Hematopoietic multipotent progenitor cell treated with erythropoietin and hydrocortisone succinate and interleukin-3 and kit ligand, for 6 days (in vitro differentiated cells): ENCODE measurements around the gene MPPED2.

Source experiments
- DNase-seq: peaks from one replicate; pipeline ENCODE4 v3.0.0-alpha.2; 2015

Gene MPPED2, protein sequence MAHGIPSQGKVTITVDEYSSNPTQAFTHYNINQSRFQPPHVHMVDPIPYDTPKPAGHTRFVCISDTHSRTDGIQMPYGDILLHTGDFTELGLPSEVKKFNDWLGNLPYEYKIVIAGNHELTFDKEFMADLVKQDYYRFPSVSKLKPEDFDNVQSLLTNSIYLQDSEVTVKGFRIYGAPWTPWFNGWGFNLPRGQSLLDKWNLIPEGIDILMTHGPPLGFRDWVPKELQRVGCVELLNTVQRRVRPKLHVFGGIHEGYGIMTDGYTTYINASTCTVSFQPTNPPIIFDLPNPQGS

DNA sequence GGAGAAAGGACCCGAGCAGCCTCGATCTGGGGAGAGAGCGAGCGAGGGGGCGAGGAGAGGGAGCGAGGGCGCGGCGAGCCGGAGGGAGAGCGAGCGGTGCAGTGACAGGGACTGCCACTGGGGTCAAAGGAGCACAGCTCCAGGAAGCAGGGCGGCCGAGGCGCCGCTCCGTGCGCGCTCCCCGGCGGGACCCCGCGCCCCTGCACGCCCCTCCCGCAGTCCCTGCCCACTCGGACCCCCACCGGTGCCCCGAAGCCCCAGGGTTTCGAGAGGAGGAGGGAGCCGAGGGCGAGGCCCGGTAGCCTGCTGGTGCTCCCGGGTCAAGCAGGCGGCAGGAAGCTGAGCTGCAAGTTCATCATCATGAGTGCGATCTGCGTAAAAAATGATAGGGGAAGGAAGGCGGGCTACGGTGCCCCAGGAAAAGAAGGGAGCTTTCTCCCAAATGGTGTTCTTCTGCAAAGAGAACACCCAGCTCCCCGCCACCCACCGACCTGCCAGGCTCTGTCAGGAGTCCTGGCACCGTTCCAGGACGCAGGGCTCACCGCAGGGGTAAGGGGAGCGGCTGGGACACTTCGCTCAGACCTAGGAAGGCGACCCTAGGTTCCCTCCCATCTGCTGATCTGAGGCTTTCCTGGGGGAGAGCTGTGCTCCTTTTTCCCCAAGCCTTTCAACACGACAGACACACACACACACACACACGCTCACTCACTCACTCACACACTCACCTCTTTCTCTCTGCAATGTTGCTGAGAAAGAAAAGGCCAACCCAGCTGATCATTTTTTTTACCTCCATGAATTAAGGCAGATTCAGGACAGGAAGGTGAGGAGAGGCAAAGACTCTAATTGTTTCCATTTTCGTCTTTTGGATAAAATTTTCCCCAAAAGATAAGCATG is at the start of gene MPPED2:
MPPED2 (minus strand) TSS at position 103 of the 894 bp plus-strand sequence. CDS start 5,980 bp downstream, outside the sequence.
- peak; percentile 67 for DNase-seq

DNA sequence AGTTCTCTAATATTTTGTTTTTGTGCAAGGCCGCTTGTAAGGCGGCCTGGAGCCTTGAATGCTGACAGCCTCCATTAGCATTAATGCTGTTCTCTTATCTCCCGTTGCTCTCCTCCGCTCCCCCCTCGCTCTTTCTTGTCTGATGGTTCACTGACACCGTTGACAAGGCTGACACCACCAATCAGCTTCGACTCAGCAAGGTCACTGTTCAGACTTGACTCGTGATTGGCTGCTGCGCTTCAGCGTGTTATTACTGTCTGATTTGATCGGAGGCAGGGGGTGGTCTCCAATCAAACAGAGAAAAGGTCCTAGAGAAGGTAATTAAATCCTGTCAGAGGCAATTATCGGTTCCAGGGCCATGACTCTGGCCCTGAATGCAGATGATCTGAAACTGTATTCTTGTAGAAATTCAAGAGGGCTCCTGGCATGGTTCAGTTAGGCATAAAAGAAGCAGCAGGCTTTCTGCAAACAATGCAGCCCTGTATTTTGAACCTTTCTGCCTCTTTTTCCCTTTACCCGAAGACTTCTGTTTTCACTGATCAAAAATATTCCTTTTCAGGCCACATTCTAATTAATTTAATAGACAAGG is 49.3 kb upstream of the MPPED2 start:
- DNase-seq = no peak

DNA sequence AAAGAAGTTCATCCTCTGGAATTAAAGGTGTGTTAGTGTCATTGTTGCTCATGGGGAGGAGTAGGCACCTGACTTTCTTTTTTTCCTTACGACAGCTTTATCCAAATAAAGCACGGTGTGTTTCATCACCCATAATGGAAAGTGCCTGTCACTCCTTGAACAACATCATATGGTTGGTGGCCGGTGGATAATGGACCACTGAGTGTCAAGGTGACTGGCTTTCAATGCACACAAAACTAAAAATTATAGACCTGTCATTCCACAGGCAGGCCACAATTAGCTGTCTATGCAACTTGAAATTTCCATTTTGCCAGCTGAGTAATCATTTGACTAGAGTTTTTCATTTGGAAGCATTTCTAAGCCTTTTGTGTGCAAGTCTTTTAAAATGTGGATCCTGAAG is 45.0 kb upstream of the MPPED2 start:
- DNase-seq = no peak

DNA sequence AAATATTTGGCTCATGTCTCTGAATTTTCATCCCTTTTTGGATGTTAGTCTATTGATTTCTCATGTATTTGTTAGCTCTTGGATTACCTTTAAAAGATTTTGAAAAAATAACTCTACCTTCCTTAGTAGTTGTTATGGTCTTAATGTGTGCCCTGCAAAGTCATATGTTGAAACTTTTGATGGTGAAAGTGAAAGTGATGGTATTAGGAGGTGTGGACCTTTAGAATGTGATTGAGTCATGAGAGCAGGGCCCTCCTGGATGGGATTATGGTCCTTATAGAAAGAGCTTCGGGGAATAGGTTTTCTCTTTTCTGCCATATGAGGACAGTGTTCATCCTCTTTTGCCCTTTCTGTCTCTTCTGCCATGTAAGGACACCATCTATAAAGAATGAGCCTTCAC is 33.6 kb upstream of the MPPED2 start:
- no peak for DNase-seq

DNA sequence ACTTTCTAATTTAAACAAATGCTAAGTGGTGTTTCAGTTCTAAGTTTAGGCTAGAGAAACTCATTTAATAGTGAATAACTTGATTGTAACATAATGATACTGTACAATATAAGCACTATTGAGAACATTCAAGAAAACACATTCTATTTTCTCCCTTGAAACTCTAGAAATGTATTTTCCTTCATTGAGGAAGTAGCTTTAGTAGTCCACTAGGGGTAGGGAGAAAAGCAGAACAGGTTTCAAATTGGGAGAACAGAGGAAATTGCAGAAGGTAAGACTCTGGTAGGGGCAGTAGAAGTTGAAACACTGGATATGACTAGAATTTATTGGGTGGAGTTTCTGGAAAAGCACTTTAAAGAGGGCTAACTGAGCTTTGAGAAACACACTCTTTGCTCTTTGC is 31.6 kb upstream of the MPPED2 start:
- DNase-seq = peak; percentile 1

DNA sequence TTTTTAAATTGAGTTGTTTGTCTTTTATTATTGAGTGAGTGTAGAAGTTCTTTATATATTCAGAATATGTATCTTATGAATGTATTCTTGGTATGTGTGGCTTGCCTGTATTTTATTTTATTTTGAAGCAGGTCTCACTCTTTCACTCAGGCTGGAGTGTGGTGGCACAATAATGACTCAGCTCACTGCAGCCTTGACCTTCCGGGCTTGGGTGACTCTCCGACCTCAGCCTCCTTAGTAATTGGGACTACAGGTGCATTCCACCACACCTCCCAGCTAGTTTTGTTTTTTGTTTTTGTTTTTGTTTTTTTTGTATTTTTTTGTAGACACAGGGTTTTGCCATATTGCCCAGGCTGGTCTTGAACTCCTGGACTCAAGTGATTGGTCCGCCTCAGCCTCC is 24.5 kb upstream of the MPPED2 start:
- DNase-seq = no peak

DNA sequence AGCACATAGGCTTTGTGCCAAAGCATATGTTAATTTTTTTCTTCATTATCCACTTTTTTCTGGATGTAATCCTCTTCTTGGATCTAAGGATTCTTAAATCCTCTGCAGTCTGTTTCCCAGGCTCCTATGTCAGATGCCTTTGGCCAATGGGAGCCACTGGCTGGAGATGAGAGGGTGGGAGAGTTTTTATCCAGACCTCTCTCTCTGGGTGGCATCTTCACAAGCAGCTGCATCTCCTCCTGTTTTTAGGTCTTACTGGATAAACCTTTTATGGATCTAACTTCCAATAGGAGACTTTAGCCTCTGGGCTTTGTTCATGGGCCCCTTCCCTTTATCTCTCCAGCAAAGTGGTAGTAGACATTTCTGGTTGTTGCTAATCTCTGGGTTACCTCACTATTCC is 22.4 kb upstream of the MPPED2 start:
- no peak for DNase-seq

DNA sequence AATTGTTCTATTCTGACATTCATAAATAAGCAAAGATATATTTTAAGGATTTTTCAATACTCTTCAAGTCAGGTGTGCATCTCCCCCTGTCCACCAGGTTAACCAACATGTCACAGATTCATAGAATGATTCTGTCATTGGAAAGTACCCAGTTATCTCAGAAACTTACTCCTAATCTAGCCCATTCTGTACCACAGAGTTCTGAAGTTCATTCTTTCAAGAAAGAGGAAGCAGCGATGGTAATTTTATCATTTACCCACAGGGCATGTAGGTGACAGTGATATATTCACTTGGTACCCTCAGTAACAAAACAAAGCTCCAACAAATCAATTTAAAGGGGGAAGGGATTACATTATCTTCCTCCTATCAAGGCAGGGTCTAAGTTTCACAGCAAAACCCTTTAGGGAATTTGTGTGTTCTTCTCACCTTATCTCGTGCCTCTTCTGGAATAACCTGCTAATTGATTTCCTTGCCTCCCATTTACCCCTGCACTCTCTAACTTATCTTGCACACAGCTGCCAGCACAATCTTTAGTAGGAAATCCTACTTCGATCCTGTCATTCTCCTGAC is 19.0 kb upstream of the MPPED2 start:
- peak; percentile 15 for DNase-seq

DNA sequence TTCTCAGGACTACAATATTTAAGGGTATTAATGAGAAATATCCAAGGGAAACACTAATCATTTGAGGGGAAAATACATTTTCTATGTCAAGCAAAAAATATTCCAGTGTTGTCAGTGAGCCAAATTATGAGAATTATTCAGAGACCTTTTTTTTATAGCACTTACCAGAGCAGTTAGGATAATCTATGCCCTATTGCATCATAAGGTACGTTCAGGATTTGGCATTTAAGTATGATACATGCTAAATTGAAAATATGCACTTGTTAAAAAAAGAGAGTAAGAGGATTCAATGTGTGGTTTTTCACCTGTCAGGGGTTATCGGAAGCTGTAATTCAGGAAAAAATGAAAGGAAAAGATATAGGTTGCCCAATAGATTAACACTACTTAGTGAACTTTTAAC is 17.2 kb upstream of the MPPED2 start:
- no peak for DNase-seq

DNA sequence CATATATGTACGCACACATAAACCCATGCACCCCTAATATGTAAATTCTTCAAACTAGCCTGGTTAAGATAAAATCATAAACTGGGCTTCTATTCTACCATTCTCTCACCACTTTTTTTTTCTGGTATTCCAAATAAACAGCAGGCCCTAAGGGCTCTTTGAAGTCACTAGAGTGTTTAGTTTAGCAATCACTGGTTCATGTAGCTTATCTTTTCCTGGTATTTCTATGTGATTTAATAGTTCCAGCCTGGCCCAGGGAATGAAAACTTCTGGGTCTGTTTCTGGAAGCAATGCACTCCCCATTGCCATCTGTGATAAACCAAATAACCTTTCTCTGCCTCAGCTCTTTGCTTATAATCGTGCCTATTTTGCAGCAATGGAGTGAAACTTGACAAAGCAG is 10.7 kb upstream of the MPPED2 start:
- no peak for DNase-seq

DNA sequence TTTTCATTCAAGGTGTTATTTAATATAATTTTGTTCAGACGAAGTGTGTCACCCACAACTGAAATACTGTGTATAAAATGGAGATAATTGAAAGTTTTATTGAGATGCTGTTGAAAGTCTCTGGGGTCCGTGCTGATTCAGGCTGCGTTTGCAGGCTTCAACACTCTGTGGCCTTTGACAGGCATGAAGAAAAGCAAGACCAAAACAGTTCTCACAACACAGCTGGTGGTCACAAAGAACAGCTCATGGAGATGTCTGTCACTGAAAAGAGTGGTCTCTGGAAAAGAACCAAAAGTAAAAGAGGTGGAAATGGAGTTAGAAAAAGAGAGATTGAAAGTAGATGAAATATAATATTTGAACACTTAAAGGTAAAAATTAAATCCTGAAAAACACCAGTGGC is 9.8 kb upstream of the MPPED2 start:
- DNase-seq = no peak

DNA sequence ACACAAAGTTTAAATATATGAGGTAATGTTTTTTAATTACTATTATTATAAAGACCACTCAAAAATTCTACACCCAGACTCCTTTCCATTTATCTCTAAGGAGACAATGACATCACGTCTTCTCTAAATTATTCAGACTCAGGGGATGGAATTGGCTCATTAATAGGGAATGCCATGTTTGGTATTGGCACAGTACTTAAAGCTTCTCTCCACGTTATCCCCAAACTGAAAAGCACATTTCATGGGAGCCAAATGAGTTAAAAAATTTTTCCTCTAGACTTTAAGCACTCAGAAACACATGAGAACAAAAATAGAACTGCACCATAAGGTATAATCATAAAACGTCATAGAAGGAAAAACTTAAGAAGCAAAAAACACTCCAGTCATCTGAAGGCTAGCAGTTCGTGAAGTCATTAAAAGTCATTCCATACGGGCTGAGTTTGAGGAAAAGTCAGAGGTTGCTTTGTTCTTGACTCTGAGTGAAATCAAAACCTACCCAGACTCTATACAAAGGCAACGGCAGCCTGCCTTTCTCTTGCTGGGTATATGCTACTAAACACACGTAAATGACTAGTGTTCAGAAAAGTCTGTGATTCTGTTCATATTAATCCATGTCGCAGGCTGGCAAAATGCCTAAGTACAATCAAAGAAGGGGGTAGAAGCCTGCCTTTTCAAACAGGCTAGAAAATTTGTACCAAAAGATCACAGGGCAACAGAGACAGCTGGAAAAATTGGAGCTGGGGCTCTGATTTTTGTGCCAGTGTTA is 8.7 kb upstream of the MPPED2 start:
- no peak for DNase-seq

DNA sequence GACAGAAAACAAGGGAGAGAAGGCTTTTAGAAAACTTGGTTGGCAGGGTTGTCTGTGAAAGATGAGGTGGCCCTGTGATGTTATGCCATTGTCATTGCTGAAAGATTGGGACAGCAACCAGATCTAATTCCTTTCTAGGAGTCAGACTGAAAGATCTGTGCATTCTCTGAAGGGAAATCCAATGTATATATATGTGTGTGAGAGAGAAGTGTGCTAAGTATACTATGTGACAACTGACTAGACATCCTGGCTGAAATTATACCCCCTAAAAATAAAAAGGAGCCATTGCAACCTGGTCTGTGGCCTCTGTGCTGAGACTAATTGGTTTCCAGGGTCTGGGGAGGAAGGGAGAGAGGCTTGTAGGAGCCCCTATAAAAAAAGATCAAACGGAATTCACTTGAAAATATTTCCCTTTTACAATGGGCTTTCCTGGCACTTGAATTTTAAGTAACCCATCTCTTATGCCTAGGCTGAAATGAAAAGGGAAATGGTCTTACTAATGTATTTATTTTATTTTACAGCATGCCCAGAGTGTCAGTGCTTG is 1.2 kb upstream of the MPPED2 start:
- no peak for DNase-seq

DNA sequence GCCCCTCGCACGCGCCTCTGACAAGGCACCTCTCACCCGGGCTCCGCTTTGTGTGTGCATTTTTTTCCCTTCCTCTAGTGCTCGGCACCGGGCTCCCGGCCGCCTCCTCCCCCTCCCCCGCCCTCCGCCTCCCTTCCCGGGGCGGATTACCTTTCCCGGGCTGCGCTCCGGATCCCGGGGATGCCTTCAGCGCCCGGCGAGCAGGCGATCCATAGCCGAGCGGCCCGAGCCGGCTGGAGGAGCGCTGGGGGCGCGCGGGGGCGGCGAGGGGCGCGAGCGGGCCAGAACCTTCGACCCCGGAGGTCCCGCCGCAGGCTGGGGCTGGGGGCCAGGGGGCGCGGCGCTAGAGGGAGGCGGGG is 282 bp downstream of the MPPED2 start:
- peak; percentile 5 for DNase-seq

DNA sequence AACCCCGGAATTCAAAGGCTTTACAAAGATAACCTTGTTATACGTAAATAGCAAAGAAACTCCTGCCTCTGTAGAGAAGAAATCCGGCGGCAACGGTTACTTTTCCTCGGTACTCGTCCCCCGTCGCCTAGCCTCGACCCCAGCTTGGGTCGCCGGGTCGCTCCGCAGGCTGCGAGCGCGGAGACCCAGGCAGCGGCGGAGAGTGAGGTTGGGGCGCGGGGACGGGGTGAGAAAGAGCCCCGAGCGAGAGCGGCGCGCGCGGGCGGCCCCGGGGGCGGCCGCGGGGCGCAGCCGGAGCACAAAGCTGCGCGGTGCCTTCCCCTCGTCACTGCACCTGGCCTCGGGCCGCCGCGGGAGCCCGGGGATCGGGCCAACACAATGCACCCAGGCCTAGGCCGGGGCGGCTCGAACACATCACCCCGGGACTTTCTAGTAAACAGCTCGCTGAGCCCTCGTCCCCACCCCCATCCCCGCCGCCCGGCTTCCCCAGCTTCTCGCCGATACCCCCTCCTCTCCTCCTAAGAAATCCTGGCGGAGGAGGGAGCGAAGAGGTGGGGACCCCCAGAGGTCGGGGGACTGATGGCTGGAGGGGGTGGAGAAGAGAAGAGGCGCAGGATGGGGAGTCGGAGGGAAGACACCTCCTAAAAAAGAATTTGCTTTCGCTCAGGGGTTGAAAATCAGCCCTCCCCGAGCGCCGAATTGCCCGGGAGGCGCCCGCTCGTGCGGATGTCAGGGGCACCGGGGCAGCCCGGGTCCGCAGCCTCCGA is 845 bp downstream of the MPPED2 start:
- peak; percentile 9 for DNase-seq

DNA sequence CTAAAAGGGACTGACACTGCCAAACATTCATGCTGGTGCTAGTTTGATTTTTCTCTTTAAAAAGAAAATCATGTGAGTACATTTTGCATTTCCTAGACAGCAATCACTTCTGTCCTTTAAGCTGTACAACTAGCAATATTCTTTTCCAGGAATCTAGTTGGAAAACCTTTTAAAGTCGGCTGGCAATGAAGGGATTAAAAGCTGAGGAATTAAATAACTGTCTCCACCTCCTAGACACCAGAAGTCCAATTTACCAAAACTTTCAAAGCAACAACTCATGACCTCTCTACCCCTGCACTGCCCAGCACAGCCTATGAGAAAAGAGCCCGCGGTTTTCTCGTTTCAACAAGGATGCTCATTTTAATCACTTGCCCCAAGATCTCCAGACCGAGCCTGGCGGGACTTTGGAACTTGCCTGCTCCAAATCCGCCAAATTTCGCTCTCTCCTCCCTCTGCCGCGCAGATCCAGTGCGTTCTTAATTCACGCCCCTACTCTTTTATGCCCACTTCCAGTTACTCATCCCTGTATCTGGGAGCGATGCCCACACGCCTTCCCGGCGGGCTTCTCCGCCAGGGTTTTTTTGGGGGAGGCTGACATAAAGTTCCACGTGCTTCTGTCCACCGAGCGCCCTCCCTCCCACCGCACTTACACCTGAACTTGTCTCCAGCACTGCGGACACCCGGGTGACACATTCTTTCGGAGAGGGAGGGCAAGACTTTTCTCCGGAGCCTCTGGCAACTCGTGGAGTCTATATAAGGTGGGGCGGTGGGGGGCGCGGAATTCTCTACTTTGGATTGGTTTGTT is 2.5 kb downstream of the MPPED2 start:
- DNase-seq = no peak

DNA sequence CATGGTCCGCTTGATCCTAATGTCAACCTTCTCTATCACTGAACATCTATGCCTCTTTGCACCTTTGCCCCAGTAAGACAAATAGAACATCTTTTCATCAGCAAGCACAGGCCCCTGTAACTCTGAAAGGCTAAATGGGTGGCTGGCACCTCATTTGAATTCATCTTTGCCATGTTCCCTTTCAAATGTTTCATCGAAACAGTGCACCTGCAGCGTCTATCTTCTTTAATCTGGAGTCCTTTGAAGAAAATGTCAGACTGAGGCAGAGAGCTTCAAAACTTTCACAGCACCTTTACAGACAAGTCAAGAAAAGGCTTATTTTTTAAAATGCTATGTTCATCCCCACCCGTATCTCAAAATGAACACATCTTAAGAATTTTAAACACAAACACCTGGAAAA is 3.4 kb downstream of the MPPED2 start:
- DNase-seq = no peak

DNA sequence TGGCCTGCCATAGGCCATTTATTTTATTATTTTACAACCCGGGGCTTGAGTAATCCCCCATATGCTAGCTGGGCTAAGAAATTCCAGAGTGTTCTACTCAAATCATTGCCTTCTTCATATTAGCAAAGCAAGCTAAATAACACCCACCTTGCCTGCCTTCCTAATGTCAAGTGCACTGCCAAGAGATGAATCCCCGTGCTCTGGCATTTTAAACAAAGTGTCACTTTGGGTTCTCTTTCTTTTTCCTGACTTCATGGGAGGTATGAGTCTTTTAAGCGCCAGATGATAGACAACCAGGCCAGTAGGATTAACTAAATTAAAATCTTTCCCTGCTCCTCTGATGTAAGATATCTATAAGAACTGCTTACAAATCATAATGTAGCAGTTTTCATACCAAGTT is 4.5 kb downstream of the MPPED2 start:
- no peak for DNase-seq

DNA sequence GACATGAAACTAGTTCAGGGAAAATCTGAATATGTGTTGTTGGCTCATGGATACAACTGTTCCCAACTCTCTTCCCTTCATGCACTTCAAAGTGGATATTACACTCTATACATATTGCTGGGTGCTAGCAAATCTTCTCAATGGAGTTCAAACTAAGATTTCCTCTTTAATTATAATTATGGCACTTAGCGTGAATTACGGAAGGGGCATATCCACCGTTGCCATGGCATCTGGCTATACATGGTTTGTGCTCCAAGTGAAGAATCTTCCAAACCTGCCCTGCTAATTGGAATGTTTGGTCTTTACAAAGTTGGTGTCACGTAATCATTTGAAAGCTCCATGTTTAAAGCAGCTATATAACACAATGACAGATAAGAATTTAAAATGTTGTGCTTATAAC is 5.6 kb downstream of the MPPED2 start:
- DNase-seq = no peak

DNA sequence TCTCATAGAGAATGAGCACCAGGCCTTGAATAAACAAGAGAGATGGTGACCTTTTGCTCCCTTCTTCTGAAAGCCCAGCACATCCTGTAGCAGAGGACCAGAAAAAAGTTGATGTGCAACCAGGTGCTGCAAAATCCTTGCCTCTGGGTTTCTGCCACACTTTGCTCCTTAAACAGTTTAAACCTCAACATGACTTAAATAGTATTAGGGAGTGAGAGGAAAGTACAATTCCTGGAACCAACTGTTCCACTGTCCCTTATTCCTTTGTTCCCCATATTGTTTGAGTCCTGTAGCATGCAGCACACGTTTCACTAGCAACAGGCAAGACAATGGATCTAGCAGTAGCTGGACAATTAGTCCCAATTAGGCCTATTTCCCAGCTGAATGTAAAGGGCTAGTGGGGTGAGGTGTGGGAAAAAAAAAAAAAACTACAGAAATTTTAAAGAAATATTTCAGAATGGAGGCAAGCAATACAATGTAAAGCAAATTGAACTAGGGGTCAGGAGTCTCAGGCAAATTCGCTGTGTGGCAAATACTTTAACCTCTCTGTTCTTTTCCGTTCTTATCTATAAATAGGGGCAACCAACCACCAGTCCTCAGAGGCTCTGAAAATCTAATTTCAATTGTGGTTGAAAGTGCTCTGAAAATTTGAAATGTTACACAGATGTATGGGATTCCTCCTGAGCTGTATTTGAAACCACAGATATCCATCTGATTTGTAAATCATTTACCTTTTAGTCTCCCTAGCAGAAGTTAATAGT is 6.6 kb downstream of the MPPED2 start:
- no peak for DNase-seq
